Neural progenitor cell (in vitro differentiated cells): ENCODE measurements around the gene FXYD4. TPM values are rescaled to one million over a fixed set of nuclear protein-coding genes. Genes with fewer than 3 reads are reported as not detected.
"Not testable (repeated sequence)": the region's sequence is repeated elsewhere in the genome, so short reads cannot be mapped to it uniquely, and the experiment has no call there.

Source experiments
- DNase-seq: peaks from one replicate; pipeline ENCODE4 v3.0.0-alpha.2; 2016; ENCODE audit warnings: low spot score
- H2AFZ ChIP-seq: fragments of 200-600 bp; sonication (generic); replicated peaks from 2 replicates; pipeline ENCODE4 v1.6.1; 2016; ENCODE audit warnings: antibody characterized with exemption
- H3F3A ChIP-seq: fragments of 200-600 bp; sonication (generic); 2 replicates; pipeline ENCODE4 v1.6.1; 2016; ENCODE audit warnings: antibody characterized with exemption, low read depth
- H3K27ac ChIP-seq: fragments of 200-600 bp; sonication (generic); 2 replicates; pipeline ENCODE4 v1.5.1; 2016; ENCODE audit warnings: mild to moderate bottlenecking
- H3K27me3 ChIP-seq: fragments of 200-600 bp; sonication (generic); 2 replicates; pipeline ENCODE4 v1.6.1; 2016; ENCODE audit warnings: mild to moderate bottlenecking, moderate library complexity
- H3K36me3 ChIP-seq: fragments of 200-600 bp; sonication (generic); 2 replicates; pipeline ENCODE4 v1.5.1; 2016
- H3K4me1 ChIP-seq: fragments of 200-600 bp; sonication (generic); 2 replicates; pipeline ENCODE4 v1.6.1; 2016; ENCODE audit warnings: mixed run types
- H3K4me2 ChIP-seq: fragments of 200-600 bp; sonication (generic); 2 replicates; pipeline ENCODE4 v1.6.1; 2016
- H3K4me3 ChIP-seq: fragments of 200-600 bp; sonication (generic); 2 replicates; pipeline ENCODE4 v1.5.1; 2016
- H3K79me2 ChIP-seq: fragments of 200-600 bp; sonication (generic); 2 replicates; pipeline ENCODE4 v1.6.1; 2016; ENCODE audit warnings: low read depth
- H3K9ac ChIP-seq: fragments of 200-600 bp; sonication (generic); 2 replicates; pipeline ENCODE4 v1.6.1; 2016
- H3K9me3 ChIP-seq: fragments of 200-600 bp; sonication (generic); 2 replicates; pipeline ENCODE4 v1.5.1; 2016; ENCODE audit warnings: low read depth
- H4K20me1 ChIP-seq: fragments of 200-600 bp; sonication (generic); 2 replicates; pipeline ENCODE4 v1.6.1; 2016; ENCODE audit warnings: low read depth
- H3K27ac Mint-ChIP-seq: 3 replicates; pipeline ENCODE4 v1.8.0; 2021; ENCODE audit warnings: mixed read lengths
- H3K27me3 Mint-ChIP-seq: 2 replicates; pipeline ENCODE4 v1.8.0; 2022; ENCODE audit warnings: low read depth, mild to moderate bottlenecking, inconsistent platforms, moderate library complexity, mixed read lengths; ENCODE audit not compliant: insufficient read depth
- H3K36me3 Mint-ChIP-seq: 3 replicates; pipeline ENCODE4 v1.8.0; 2021; ENCODE audit warnings: mixed read lengths
- H3K4me1 Mint-ChIP-seq: 3 replicates; pipeline ENCODE4 v1.8.0; 2021; ENCODE audit warnings: mixed read lengths
- H3K4me3 Mint-ChIP-seq: 3 replicates; pipeline ENCODE4 v1.8.0; 2021; ENCODE audit warnings: mild to moderate bottlenecking, moderate library complexity, mixed read lengths
- H3K9me3 Mint-ChIP-seq: 3 replicates; pipeline ENCODE4 v1.8.0; 2020; ENCODE audit warnings: mixed read lengths
- CTCF ChIP-seq: fragments of 200-600 bp; sonication (generic); IDR thresholded peaks from 2 replicates; pipeline ENCODE4 v1.5.1; 2017; ENCODE audit warnings: antibody characterized with exemption, mild to moderate bottlenecking
- EZH2 ChIP-seq: fragments of 200-600 bp; sonication (generic); IDR thresholded peaks from 2 replicates; pipeline ENCODE4 v1.6.1; 2017; ENCODE audit warnings: antibody characterized with exemption, mild to moderate bottlenecking, moderate library complexity
- EZH2phosphoT487 ChIP-seq: fragments of 200-600 bp; sonication (generic); IDR thresholded peaks from 2 replicates; pipeline ENCODE4 v1.6.1; 2017; ENCODE audit warnings: antibody characterized with exemption
- total RNA-seq: library from RNA; depleted of rRNA; stranded (reverse); fragments of >200 nt; gene quantifications from 2 replicates; pipeline ENCODE4 v1.2.3, GENCODE V29; 2015; ENCODE audit warnings: low replicate concordance

The FXYD4 gene
- total RNA-seq, 1 donor from 2014 or later = not detected

- TF ChIP-seq EZH2 (no peak), EZH2phosphoT487 (no peak), CTCF (no peak)
- H3K27me3 Mint-ChIP-seq = peaks cover 5% of the 10 kb centered on the region
These were observed 37.8 kb upstream of the FXYD4 start for GRCh38 chr10:43333653-43334052.

GRCh38 chr10:43336061-43336460 is 35.4 kb upstream of the FXYD4 start:
- H3K9ac ChIP-seq = no peak overlapping the region
- H3K4me1 ChIP-seq = peaks cover 8% of the 10 kb centered on the region
- H3K9me3 ChIP-seq = no peaks in the 10 kb centered on the region
- no peak overlapping the region for H3K27ac ChIP-seq
- H2AFZ ChIP-seq = no peak overlapping the region
- H3K27me3 ChIP-seq = peaks cover 7% of the 10 kb centered on the region
- Mint-ChIP-seq H3K9me3 (peaks cover 3% of the 10 kb centered on the region), H3K4me1 (peaks cover 9% of the 10 kb centered on the region), H3K27ac (no peak overlapping the region), H3K36me3 (peaks cover 2% of the 10 kb centered on the region), H3K27me3 (peaks cover 9% of the 10 kb centered on the region), H3K4me3 (no peak overlapping the region)
- no peaks in the 10 kb centered on the region for H3K36me3 ChIP-seq
- no peaks in the 10 kb centered on the region for H4K20me1 ChIP-seq
- TF ChIP-seq EZH2phosphoT487 = no peak
- no peak for TF ChIP-seq EZH2
- TF ChIP-seq CTCF = no peak
- peaks cover 6% of the 10 kb centered on the region for H3F3A ChIP-seq
- DNase-seq = no peak
- no peak overlapping the region for H3K4me2 ChIP-seq
- H3K79me2 ChIP-seq = no peaks in the 10 kb centered on the region
- no peak overlapping the region for H3K4me3 ChIP-seq

More at GRCh38 chr10:43333653-43334052, 37.8 kb upstream of the FXYD4 start:
- H3F3A ChIP-seq = peaks cover 6% of the 10 kb centered on the region
- H3K4me1 ChIP-seq = peaks cover 8% of the 10 kb centered on the region
- peaks cover 7% of the 10 kb centered on the region for H3K27me3 ChIP-seq
- H3K27ac Mint-ChIP-seq = no peak overlapping the region
- H2AFZ ChIP-seq = no peak overlapping the region
- H3K4me1 Mint-ChIP-seq = peaks cover 7% of the 10 kb centered on the region
- H3K4me3 ChIP-seq = no peak overlapping the region
- H3K4me2 ChIP-seq = no peak overlapping the region
- no peaks in the 10 kb centered on the region for H4K20me1 ChIP-seq
- H3K9me3 ChIP-seq = no peaks in the 10 kb centered on the region
- H3K79me2 ChIP-seq = no peaks in the 10 kb centered on the region
- H3K36me3 Mint-ChIP-seq = peaks cover 2% of the 10 kb centered on the region
- H3K4me3 Mint-ChIP-seq = no peak overlapping the region
- peaks cover 3% of the 10 kb centered on the region for H3K9me3 Mint-ChIP-seq
- H3K36me3 ChIP-seq = no peaks in the 10 kb centered on the region
- H3K9ac ChIP-seq = no peak overlapping the region
- no peak for DNase-seq
- H3K27ac ChIP-seq = no peak overlapping the region

GRCh38 chr10:43336641-43337318 is 34.7 kb upstream of the FXYD4 start:
- H2AFZ ChIP-seq = no peak overlapping the region
- Mint-ChIP-seq H3K36me3 (peaks cover 2% of the 10 kb centered on the region), H3K4me3 (no peak overlapping the region), H3K27ac (no peak overlapping the region), H3K9me3 (peaks cover under 1% of the 10 kb centered on the region), H3K4me1 (peaks cover 9% of the 10 kb centered on the region), H3K27me3 (peaks cover 9% of the 10 kb centered on the region)
- H3F3A ChIP-seq = peaks cover 6% of the 10 kb centered on the region
- no peaks in the 10 kb centered on the region for H3K9me3 ChIP-seq
- no peaks in the 10 kb centered on the region for H3K79me2 ChIP-seq
- no peak for TF ChIP-seq EZH2phosphoT487
- TF ChIP-seq EZH2 = no peak
- TF ChIP-seq CTCF = no peak
- peak overlapping the region; percentile 60 for H3K4me2 ChIP-seq
- peaks cover 8% of the 10 kb centered on the region for H3K4me1 ChIP-seq
- no peak overlapping the region for H3K27ac ChIP-seq
- H4K20me1 ChIP-seq = no peaks in the 10 kb centered on the region
- H3K4me3 ChIP-seq = no peak overlapping the region
- no peaks in the 10 kb centered on the region for H3K36me3 ChIP-seq
- no peak for DNase-seq
- no peak overlapping the region for H3K9ac ChIP-seq
- H3K27me3 ChIP-seq = peaks cover 7% of the 10 kb centered on the region

- H3K27me3 ChIP-seq, H3K79me2 ChIP-seq, H3K27ac Mint-ChIP-seq, H4K20me1 ChIP-seq, H3K36me3 Mint-ChIP-seq, H3K36me3 ChIP-seq, H3K9ac ChIP-seq, H3K9me3 Mint-ChIP-seq, H3K4me3 ChIP-seq, H3K27ac ChIP-seq, H3K4me1 ChIP-seq, H2AFZ ChIP-seq, H3K9me3 ChIP-seq, H3K4me3 Mint-ChIP-seq, H3F3A ChIP-seq, H3K4me1 Mint-ChIP-seq: not testable (repeated sequence)
- DNase-seq = peak; percentile 45
- peak overlapping the region; percentile 63 for H3K4me2 ChIP-seq
- peaks cover 12% of the 10 kb centered on the region for H3K27me3 Mint-ChIP-seq
These were observed 33.9 kb upstream of the FXYD4 start for GRCh38 chr10:43337536-43337935.
